ENCODE results near the gene PRR33.

DNA sequence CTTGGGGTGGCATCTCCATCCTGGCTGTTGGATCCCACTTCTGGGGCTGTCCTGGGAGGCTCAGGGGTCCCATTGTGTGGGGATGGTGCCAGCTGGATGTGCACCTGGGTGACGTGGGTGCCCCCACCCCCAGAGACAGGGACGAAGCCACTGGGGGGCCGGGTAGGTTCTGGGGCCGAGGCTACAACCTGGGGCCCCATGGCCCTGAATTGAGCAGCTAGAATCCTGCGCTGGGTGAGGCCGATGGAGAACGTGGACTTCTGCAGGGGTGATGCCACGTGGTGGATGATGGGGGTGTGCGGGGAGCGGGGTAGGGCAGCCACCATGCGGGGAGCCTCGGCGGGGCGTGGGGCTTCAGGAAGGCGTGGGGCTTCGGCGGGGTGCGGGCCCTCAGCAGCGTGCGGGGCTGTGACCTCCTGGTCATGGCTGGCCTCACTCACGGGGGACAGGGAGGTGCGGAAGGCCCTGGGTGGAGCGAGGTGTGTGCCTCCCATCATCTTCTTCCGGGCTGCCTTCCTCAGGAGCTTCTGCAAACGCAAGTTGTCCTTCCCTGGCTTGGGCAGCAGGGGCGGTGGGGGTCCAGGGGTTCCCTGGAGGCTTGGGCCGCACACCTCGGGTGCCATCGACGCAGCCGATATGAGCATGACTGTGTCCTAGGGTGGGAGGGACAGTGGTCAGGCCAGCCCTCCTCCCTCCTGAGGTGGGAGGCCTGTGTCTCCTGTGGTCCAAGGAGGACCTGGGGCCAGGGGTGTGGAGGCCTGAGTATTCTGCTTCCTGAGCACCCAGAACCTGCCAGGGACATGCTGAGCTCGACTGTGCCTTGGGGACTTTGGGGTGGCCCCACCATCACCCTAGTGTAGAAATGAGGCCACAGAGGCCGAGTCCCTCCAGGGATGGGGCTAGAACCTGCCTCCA, 1.5 kb downstream of the PRR33 start:
- TF ChIP-seq AFF4 (CRISPR knock-in tag; IDR thresholded peaks at IDR 0.05) (no peak), CTCF (IDR thresholded peaks at IDR 0.05 in 2 of 3, conservative IDR thresholded peaks at IDR 0.05 in 1 of 3; ENCODE audit: insufficient read depth in 2 of 3, low read depth in 1 of 3, low read length in 3 of 3) (no peak), CEBPB (tag; IDR thresholded peaks at IDR 0.05) (no peak), BRD4 (IDR thresholded peaks at IDR 0.05) (no peak), ZNF274 (IDR thresholded peaks at IDR 0.05; ENCODE audit: borderline replicate concordance, low read depth, low read length) (no peak), HDAC2 (IDR thresholded peaks at IDR 0.05) (no peak), TAF1 (IDR thresholded peaks at IDR 0.05; ENCODE audit: control insufficient read depth, extremely low read depth, insufficient read depth, low read length, severe bottlenecking) (no peak), POLR2A (conservative IDR thresholded peaks at IDR 0.05) (no peak), ZNF431 (CRISPR knock-in tag; IDR thresholded peaks at IDR 0.05) (no peak), ZNF217 (CRISPR knock-in tag; IDR thresholded peaks at IDR 0.05) (no peak)

Measured in K562 (cell line).